Measurements from ENCODE around the gene PARD3.
"Not testable (repeated sequence)": the region's sequence is repeated elsewhere in the genome, so short reads cannot be mapped to it uniquely, and the experiment has no call there.

The PARD3 gene

GRCh38 chr10:34078745-34079470 is 736.2 kb downstream of the PARD3 start:
- DNase-seq = no peak

GRCh38 chr10:34078017-34078744 is 736.9 kb downstream of the PARD3 start:
- DNase-seq = no peak

- no peak for DNase-seq
Observed at GRCh38 chr10:34076443-34076842, 738.7 kb downstream of the PARD3 start.

GRCh38 chr10:34075254-34075926 is 739.7 kb downstream of the PARD3 start:
- DNase-seq = no peak

GRCh38 chr10:34074051-34074450 is 741.0 kb downstream of the PARD3 start:
- no peak for DNase-seq

GRCh38 chr10:34067741-34068140 is 747.4 kb downstream of the PARD3 start:
- not testable (repeated sequence) for DNase-seq

DNA sequence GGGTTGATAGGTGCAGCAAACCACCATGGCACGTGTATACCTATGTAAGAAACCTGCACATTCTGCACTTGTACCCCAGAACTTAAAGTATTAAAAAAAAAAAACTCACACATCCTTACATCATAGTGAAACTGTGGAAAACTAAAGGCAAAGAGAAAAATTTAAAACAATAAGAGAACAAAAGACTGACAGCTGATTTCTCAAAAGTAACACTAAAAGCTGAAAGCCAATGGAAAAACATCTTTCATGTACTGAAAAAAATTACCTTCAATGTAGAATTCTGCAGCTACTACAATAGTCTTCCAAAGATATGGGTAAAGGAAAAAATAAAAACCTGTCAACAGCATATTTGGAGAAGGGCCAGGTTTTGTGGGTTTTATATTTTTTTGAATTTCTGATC is 751.5 kb downstream of the PARD3 start:
- no peak for DNase-seq

DNA sequence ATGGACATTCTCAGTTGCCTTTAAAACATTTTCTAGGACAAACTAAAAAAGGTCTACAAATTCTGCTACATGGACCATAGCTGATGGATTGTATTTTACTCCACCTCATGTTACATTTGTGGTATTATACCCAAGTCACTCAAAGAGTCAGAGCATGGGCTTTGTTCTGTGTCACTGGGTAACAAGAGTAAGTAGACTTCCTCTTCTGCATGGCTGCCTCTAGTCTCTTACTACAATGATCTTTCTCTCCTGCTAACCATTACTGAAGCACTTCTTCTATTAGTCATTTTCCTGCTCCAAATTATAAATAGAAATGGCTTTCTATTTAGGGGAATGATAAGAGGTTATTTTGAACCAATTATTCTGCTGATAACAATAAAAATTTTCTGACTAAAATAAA is 753.3 kb downstream of the PARD3 start:
- no peak for DNase-seq

Data from stimulated activated CD4-positive, alpha-beta T cell treated with anti-CD3 and anti-CD28 coated beads, Interleukin-2, amount 100 ng/mL, for 48 hours (primary cell).